ENCODE data around the gene NSRP1. TPM values are rescaled to one million over a fixed set of nuclear protein-coding genes. Genes with fewer than 3 reads are reported as not detected.

The NSRP1 gene
- total RNA-seq, 2 experiments from 2014 or later: 23.8 to 25.2 TPM

DNA sequence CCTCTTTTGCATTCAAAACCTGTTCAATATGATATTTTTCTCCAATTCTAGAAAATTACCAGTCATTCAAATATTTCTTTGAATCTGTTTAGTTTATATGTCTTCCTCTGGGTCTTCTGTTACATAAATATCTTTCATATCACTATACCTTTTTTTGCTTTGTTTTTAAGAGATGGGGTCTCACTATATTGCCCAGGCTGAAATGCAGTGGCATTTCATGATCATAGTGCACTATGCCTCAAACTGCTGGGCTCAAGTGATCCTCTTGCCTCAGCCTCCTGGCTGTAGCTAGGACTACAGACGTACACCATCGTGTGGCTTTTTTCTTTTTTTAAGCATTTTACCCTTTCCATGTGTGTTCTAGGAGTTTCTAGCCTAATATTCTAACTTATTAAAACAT, 38.8 kb downstream of the NSRP1 start:
- Mint-ChIP-seq H3K36me3 (ENCODE audit: low read depth) (peaks cover 67% of the 10 kb centered on the region), H3K9me3 (peaks cover 6% of the 10 kb centered on the region), H3K27me3 (no peaks in the 10 kb centered on the region), H3K4me1 (ENCODE audit: low read depth) (peaks cover 51% of the 10 kb centered on the region), H3K4me3 (no peak overlapping the region), H3K27ac (no peak overlapping the region)
- intact Hi-C loops (cut with DNase I, micrococcal nuclease): no loop called here
- Histone ChIP-seq H3K9me3 (ENCODE audit: control insufficient read depth in 1 of 2, insufficient read depth in 1 of 2, low read length in 2 of 2) (peaks cover 0 to 6% of the 10 kb centered on the region in 2 experiments), H3K36me3 (ENCODE audit: insufficient read depth, low read length) (peaks cover 3% of the 10 kb centered on the region), H3K27me3 (ENCODE audit: control insufficient read depth in 1 of 2, insufficient read depth in 2 of 2, low read length in 2 of 2) (no peaks in the 10 kb centered on the region), H3K4me1 (ENCODE audit: insufficient read depth, low read length) (no peaks in the 10 kb centered on the region), H3K4me3 (ENCODE audit: low read length) (no peak overlapping the region), H3K27ac (ENCODE audit: low read depth in 1 of 2, low read length in 2 of 2) (no peak overlapping the region)
- DNase-seq (no peak), ATAC-seq (ENCODE audit: poor library complexity) (no peak)
- ChIA-PET CTCF (no interaction called here), POLR2A (no interaction called here)
- TF ChIP-seq, protein P1, sequence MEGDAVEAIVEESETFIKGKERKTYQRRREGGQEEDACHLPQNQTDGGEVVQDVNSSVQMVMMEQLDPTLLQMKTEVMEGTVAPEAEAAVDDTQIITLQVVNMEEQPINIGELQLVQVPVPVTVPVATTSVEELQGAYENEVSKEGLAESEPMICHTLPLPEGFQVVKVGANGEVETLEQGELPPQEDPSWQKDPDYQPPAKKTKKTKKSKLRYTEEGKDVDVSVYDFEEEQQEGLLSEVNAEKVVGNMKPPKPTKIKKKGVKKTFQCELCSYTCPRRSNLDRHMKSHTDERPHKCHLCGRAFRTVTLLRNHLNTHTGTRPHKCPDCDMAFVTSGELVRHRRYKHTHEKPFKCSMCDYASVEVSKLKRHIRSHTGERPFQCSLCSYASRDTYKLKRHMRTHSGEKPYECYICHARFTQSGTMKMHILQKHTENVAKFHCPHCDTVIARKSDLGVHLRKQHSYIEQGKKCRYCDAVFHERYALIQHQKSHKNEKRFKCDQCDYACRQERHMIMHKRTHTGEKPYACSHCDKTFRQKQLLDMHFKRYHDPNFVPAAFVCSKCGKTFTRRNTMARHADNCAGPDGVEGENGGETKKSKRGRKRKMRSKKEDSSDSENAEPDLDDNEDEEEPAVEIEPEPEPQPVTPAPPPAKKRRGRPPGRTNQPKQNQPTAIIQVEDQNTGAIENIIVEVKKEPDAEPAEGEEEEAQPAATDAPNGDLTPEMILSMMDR (IDR thresholded peaks at IDR 0.05): no peak

DNA sequence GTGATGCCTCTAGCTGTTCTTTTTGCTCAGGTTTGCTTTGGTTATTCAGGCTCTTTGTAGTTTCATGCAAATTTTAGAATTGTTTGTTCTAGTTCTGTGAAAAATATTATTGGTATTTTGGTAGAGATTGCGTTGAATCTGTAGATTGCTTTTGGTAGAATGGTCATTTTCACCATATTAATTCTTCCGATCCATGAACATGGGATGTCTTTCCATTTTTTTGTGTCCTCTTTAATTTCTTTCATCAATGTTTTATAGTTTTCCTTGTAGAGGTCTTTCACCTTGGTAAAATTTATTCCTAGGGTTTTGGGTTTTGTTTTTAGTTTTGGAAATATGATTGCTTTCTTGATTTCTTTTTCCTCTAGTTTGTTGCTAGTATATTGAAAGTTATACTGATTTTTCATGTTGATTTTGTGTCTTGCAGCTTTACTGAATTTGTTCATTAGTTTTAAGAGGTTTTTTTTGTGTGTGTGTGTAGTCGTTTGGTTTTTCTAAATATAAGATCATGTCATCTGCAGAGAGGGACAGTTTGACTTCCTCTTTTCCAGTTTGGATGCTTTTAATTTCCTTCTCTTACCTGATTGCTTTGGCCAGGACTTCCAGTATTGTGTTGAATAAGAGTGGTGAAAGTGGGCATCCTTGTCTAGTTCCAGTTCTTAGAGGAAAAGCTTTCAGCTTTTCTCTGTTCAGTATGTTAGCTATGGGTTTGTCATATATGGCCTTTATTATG, 42.4 kb downstream of the NSRP1 start:
- DNase-seq (no peak), ATAC-seq (ENCODE audit: poor library complexity) (no peak)
- Histone ChIP-seq H3K4me1 (ENCODE audit: insufficient read depth, low read length) (no peaks in the 10 kb centered on the region), H3K27ac (ENCODE audit: low read depth in 1 of 2, low read length in 2 of 2) (no peak overlapping the region), H3K27me3 (ENCODE audit: control insufficient read depth in 1 of 2, insufficient read depth in 2 of 2, low read length in 2 of 2) (no peaks in the 10 kb centered on the region), H3K4me3 (ENCODE audit: low read length) (no peak overlapping the region), H3K36me3 (ENCODE audit: insufficient read depth, low read length) (peaks cover 4% of the 10 kb centered on the region), H3K9me3 (ENCODE audit: control insufficient read depth in 1 of 2, insufficient read depth in 1 of 2, low read length in 2 of 2) (peaks cover 0 to 8% of the 10 kb centered on the region in 2 experiments)
- TF ChIP-seq, protein P1 (IDR thresholded peaks at IDR 0.05): no peak
- ChIA-PET CTCF (no interaction called here), POLR2A (no interaction called here)
- H3K27ac Mint-ChIP-seq: no peak overlapping the region
- H3K27me3 Mint-ChIP-seq: no peaks in the 10 kb centered on the region
- intact Hi-C loops (cut with DNase I, micrococcal nuclease): no loop called here
- peaks cover 8% of the 10 kb centered on the region for H3K9me3 Mint-ChIP-seq
- no peak overlapping the region for H3K4me3 Mint-ChIP-seq
- peaks cover 48% of the 10 kb centered on the region for H3K4me1 Mint-ChIP-seq (ENCODE audit: low read depth)
- peaks cover 75% of the 10 kb centered on the region for H3K36me3 Mint-ChIP-seq (ENCODE audit: low read depth)

DNA sequence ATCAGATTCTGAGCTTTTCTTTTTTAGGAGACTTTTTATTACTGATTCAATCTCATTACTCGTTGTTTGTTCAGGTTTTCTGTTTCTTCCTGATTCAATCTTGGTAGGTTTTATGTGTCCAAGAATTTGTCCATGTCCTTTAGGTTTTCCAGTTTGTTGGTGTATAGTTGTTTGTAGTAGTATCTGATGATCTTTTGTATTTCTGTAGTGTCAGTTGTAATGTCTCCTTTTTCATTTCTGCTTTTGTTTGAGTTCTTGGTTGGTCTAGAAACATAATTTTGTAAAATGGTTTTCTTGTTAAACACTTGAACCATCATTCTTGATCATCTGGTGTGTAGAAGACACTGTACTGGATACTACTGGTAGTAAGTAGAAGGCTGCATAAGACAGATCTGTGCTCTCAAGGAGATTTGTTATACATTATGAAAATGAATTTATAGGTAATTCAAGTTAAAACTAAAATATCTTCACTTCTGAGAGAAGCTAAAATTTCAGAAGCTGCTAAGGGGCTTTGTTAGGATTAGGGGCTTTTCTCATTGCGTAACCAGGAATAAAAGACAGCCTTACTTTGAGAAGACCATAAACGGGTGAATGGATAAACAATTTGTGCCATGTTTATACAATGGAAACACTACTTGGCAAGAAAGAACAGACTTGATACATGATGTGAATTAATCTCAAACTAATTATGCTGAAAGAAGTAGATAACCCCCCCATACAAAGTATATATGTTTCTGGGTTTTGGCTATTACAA, 44.0 kb downstream of the NSRP1 start:
- Histone ChIP-seq H3K4me3 (ENCODE audit: low read length) (no peak overlapping the region), H3K27me3 (ENCODE audit: control insufficient read depth in 1 of 2, insufficient read depth in 2 of 2, low read length in 2 of 2) (no peaks in the 10 kb centered on the region), H3K9me3 (ENCODE audit: control insufficient read depth in 1 of 2, insufficient read depth in 1 of 2, low read length in 2 of 2) (peaks cover 0 to 8% of the 10 kb centered on the region in 2 experiments), H3K27ac (ENCODE audit: low read depth in 1 of 2, low read length in 2 of 2) (no peak overlapping the region), H3K4me1 (ENCODE audit: insufficient read depth, low read length) (no peaks in the 10 kb centered on the region), H3K36me3 (ENCODE audit: insufficient read depth, low read length) (peaks cover 14% of the 10 kb centered on the region)
- Mint-ChIP-seq H3K4me1 (ENCODE audit: low read depth) (peaks cover 55% of the 10 kb centered on the region), H3K27me3 (no peaks in the 10 kb centered on the region), H3K27ac (no peak overlapping the region), H3K9me3 (peaks cover 8% of the 10 kb centered on the region), H3K36me3 (ENCODE audit: low read depth) (peaks cover 80% of the 10 kb centered on the region), H3K4me3 (no peak overlapping the region)
- ATAC-seq (ENCODE audit: poor library complexity) (no peak), DNase-seq (no peak)
- POLR2A ChIA-PET: no interaction called here
- intact Hi-C loops (cut with DNase I, micrococcal nuclease): no loop called here
- CTCF ChIA-PET: no interaction called here
- TF ChIP-seq, protein P1 (IDR thresholded peaks at IDR 0.05): no peak

Data from CD4-positive, alpha-beta T cell (primary cell).